ENCODE data around the gene KCNH4. TPM values are rescaled to one million over a fixed set of nuclear protein-coding genes. Genes with fewer than 3 reads are reported as not detected.

Gene KCNH4
- total and polyA plus RNA-seq, 8 donors: not detected

DNA sequence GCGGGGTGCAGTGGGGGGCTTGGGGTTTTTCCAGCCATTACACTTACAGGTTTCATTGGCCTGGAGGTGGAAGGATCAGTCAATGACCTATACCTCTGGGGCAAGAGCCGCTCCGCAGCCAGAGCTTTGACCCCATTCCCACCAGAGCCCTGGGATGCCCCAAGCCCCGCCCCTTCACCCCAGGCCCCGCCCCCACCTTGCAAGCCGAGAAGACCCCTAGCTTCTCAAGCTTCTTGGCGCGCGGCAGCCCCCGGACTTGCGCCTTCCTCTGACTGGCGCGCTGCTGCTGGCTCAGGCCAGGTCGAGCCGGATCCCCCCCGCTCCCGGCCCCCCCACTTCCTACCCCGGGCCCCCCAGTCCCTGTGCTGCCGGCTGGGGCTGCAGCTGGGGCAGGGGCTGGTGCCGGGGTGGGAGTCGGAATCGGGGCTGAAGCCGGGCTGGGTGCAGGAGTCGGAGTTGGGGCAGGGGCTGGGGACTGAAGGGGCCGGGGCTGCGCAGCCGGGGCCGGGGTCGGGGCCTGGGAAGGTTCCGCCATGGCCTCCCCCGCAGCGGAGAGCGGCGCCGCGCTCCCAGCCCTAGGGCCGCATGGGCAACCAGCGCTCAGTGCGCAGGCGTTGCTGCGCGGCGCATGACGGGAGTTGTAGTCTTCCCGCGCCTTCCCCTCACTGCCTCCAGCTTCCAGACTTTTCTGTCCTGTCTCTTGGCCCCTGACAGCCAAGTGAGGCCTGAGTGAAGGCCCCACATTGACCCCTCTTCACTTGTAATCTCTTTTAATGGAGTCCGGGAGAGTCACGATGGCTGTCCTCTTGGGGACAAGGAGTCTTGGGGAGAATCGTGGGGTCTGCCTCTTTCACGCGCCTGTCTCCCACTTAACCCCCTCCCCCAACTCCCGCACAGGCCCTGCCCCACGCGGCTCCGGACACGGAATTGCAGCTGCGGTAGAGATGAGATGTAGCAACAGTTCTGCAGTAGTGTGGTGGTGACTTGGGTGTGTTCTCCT, 59.9 kb downstream of the KCNH4 start, which contains the start of gene KAT2A:
KAT2A (minus strand) TSS at position 598 of the 1,000 bp plus-strand sequence; CDS start at position 535, 63 bp downstream.
- peak; percentile 84 to 95 for DNase-seq
- H3K4me3 ChIP-seq: peak within 1 kb of the TSS; percentile 67 to 95 (median 93)
- intact Hi-C loops (cut with DNase I; ENCODE audit: low total_unique reads): no loop called here
- TF ChIP-seq POLR2AphosphoS5 (IDR thresholded peaks at IDR 0.05) (peak; percentile 28 to 96 (median 51)), EP300 (IDR thresholded peaks at IDR 0.05) (no peak), POLR2A (IDR thresholded peaks at IDR 0.05) (peak in 1 of 4 donors; percentile 9)
- TF ChIP-seq, protein P1, sequence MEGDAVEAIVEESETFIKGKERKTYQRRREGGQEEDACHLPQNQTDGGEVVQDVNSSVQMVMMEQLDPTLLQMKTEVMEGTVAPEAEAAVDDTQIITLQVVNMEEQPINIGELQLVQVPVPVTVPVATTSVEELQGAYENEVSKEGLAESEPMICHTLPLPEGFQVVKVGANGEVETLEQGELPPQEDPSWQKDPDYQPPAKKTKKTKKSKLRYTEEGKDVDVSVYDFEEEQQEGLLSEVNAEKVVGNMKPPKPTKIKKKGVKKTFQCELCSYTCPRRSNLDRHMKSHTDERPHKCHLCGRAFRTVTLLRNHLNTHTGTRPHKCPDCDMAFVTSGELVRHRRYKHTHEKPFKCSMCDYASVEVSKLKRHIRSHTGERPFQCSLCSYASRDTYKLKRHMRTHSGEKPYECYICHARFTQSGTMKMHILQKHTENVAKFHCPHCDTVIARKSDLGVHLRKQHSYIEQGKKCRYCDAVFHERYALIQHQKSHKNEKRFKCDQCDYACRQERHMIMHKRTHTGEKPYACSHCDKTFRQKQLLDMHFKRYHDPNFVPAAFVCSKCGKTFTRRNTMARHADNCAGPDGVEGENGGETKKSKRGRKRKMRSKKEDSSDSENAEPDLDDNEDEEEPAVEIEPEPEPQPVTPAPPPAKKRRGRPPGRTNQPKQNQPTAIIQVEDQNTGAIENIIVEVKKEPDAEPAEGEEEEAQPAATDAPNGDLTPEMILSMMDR (IDR thresholded peaks at IDR 0.05): no peak
- peaks cover 17 to 45% (median 44%) of the 10 kb centered on the region in 4 donors for H3K36me3 ChIP-seq
- no peaks in the 10 kb centered on the region for H3K9me3 ChIP-seq
- H3K4me1 ChIP-seq: peaks cover 21 to 53% (median 38%) of the 10 kb centered on the region in 4 donors
- peak within 1 kb of the TSS; percentile 48 to 86 (median 58) for H3K27ac ChIP-seq
- 6 to 11% (median 7%) methylated on average over 29 to 57 of the region's 57 CpGs for WGBS, 5 donors
- H3K27me3 ChIP-seq: no peaks in the 10 kb centered on the region

DNA sequence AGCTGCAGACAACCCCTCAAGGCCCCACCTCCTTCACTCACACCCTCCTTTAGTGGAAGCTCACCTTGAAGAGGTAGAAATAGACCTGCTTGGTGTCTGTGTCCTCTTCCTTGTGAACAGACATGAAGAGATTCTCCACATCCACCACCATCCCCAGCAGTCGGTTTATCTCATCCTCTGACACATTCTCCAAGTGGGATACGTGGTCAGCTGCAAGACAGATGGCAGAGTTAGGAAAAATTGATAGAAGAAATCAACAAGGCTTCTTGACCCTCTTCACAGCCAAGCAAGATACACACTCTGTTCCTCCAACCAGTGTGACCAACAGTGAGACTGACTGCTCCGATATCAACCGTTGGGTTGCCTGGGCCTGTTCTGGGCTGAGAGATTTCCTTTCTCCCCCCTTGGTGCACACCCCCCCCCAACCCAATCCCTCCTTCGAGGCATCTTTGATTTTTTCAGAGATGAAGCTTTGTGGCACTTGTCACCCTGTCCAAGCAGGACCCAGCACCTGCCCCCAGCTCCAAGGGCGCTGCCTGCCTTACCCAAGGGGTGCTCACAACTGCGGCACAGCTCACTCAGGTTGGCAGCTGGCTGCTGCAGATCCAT, 60.7 kb downstream of the KCNH4 start:
- Histone ChIP-seq H3K9me3 (no peaks in the 10 kb centered on the region), H3K4me1 (peaks cover 21 to 53% (median 38%) of the 10 kb centered on the region in 4 donors), H3K27ac (peak overlapping the region in 2 of 5 donors; percentile 70 to 86), H3K36me3 (peaks cover 11 to 45% (median 44%) of the 10 kb centered on the region in 4 donors), H3K4me3 (peak overlapping the region; percentile 67 to 95 (median 93)), H3K27me3 (no peaks in the 10 kb centered on the region)
- 37 to 51% (median 42%) methylated on average over 7 of the region's 7 CpGs for WGBS, 5 donors
- intact Hi-C loops (cut with DNase I; ENCODE audit: low total_unique reads): no loop called here
- TF ChIP-seq POLR2AphosphoS5 (IDR thresholded peaks at IDR 0.05) (no peak), POLR2A (IDR thresholded peaks at IDR 0.05) (no peak), EP300 (IDR thresholded peaks at IDR 0.05) (no peak)
- TF ChIP-seq, protein P1 (IDR thresholded peaks at IDR 0.05): no peak
- no peak for DNase-seq

DNA sequence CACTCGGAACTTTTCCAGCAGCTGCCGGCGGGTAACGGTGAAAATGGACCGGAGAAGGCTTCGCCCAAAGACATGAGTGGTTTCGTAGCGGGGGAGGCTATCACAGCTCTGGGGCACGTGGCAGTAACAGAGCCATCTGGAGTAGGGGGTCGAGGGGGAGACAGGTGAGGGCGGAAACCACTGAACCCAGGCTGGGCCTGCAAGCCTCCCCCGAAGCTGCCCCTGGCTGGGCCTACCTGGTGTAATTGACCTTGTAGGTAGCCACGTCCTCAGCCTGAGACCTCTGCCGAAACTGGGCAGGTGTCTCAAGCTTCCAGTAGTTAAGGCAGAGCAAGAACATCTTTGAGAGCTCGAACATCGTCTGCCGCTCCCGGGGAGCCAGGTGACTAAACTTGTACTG, 61.6 kb downstream of the KCNH4 start:
- Histone ChIP-seq H3K4me1 (peaks cover 21 to 53% (median 38%) of the 10 kb centered on the region in 4 donors), H3K27ac (no peak overlapping the region), H3K36me3 (peaks cover 5 to 47% (median 41%) of the 10 kb centered on the region in 4 donors), H3K4me3 (no peak overlapping the region), H3K27me3 (no peaks in the 10 kb centered on the region), H3K9me3 (no peaks in the 10 kb centered on the region)
- 87 to 92% (median 87%) methylated on average over 16 to 18 of the region's 18 CpGs for WGBS, 5 donors
- TF ChIP-seq POLR2AphosphoS5 (IDR thresholded peaks at IDR 0.05) (no peak), EP300 (IDR thresholded peaks at IDR 0.05) (no peak), POLR2A (IDR thresholded peaks at IDR 0.05) (no peak)
- TF ChIP-seq, protein P1 (IDR thresholded peaks at IDR 0.05): no peak
- intact Hi-C loops (cut with DNase I; ENCODE audit: low total_unique reads): loop anchor here (5.0 kb wide), 1 partner anchor 157 kb away; no protein-coding TSS in a partner anchor
- DNase-seq: no peak

- no peaks in the 10 kb centered on the region for H3K9me3 ChIP-seq
- H3K27ac ChIP-seq: no peak overlapping the region
- no peaks in the 10 kb centered on the region for H3K27me3 ChIP-seq
- H3K36me3 ChIP-seq: peaks cover 5 to 55% (median 44%) of the 10 kb centered on the region in 4 donors
- WGBS, 5 donors: 52 to 76% (median 61%) methylated on average over 2 of the region's 2 CpGs
- DNase-seq: peak; percentile 50 to 63
- intact Hi-C loops (cut with DNase I; ENCODE audit: low total_unique reads): loop anchor here (5.0 kb wide), 1 partner anchor 156 kb away; no protein-coding TSS in a partner anchor
- TF ChIP-seq POLR2A (IDR thresholded peaks at IDR 0.05) (no peak), EP300 (IDR thresholded peaks at IDR 0.05) (no peak)
- TF ChIP-seq, protein P1 (IDR thresholded peaks at IDR 0.05): peak in 3 of 7 experiments; percentile 29 to 47 (median 38)
- no peak overlapping the region for H3K4me3 ChIP-seq
- H3K4me1 ChIP-seq: peaks cover 21 to 54% (median 39%) of the 10 kb centered on the region in 4 donors
Observed at GRCh38 chr17:42118545-42118944, 62.4 kb downstream of the KCNH4 start.
